Progenitor cell of endocrine pancreas (in vitro differentiated cells): ENCODE results near the gene TBX18. TPM values are rescaled to one million over a fixed set of nuclear protein-coding genes. Genes with fewer than 3 reads are reported as not detected.

Experiments
- DNase-seq: peaks from one replicate; pipeline ENCODE4 v3.0.0; 2021; ENCODE audit warnings: low spot score; ENCODE audit not compliant: unreplicated experiment
- H3K27ac Mint-ChIP-seq: 2 replicates; pipeline ENCODE4 v1.8.0; 2021; ENCODE audit warnings: mild to moderate bottlenecking, moderate library complexity, mixed read lengths
- H3K27me3 Mint-ChIP-seq: 2 replicates; pipeline ENCODE4 v1.8.0; 2021; ENCODE audit warnings: mixed read lengths
- H3K36me3 Mint-ChIP-seq: 2 replicates; pipeline ENCODE4 v1.8.0; 2022; ENCODE audit warnings: mixed read lengths; ENCODE audit not compliant: insufficient read depth
- H3K4me1 Mint-ChIP-seq: 2 replicates; pipeline ENCODE4 v1.8.0; 2021; ENCODE audit warnings: low read depth, mixed read lengths
- H3K4me3 Mint-ChIP-seq: 2 replicates; pipeline ENCODE4 v1.8.0; 2021; ENCODE audit warnings: low read depth, mild to moderate bottlenecking, moderate library complexity, mixed read lengths
- H3K9me3 Mint-ChIP-seq: 2 replicates; pipeline ENCODE4 v1.8.0; 2021; ENCODE audit warnings: low read depth, mixed read lengths
- total RNA-seq: library from RNA; stranded (reverse); gene quantifications from 2 replicates; pipeline ENCODE4 v1.2.1, GENCODE V29; 2021
- TF ChIP-seq, protein P1 (sequence below): fragments of 200-600 bp; sonication (generic); IDR thresholded peaks from one replicate; pipeline ENCODE4 v1.5.0; 2021; ENCODE audit warnings: antibody characterized with exemption, mild to moderate bottlenecking; ENCODE audit not compliant: unreplicated experiment

TBX18 gene
- total RNA-seq, 1 donor from 2014 or later, result 1.3 TPM

DNA sequence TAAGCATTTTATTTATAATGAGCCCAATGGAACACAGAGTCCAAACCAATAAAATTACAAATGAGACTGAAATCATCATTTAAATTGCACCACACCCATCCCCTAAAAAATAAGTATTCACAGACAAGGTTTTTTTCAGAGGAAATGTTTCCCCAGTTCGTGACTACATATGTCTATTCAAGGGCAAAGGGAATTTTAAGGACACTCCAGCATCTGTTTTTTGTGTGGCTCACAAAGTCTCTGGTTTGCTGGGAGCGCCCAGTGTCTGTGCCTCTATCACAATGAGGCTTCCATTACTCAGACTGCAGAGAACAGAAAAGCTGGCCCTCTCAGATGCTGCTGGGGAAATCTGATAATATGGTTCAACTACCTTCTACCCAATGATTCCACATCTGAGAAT, 16.0 kb downstream of the TBX18 start:
- no peak for DNase-seq
- H3K4me1 Mint-ChIP-seq, result no peaks in the 10 kb centered on the region
- H3K9me3 Mint-ChIP-seq, result no peaks in the 10 kb centered on the region
- H3K27ac Mint-ChIP-seq, result no peak overlapping the region
- TF ChIP-seq, protein P1, sequence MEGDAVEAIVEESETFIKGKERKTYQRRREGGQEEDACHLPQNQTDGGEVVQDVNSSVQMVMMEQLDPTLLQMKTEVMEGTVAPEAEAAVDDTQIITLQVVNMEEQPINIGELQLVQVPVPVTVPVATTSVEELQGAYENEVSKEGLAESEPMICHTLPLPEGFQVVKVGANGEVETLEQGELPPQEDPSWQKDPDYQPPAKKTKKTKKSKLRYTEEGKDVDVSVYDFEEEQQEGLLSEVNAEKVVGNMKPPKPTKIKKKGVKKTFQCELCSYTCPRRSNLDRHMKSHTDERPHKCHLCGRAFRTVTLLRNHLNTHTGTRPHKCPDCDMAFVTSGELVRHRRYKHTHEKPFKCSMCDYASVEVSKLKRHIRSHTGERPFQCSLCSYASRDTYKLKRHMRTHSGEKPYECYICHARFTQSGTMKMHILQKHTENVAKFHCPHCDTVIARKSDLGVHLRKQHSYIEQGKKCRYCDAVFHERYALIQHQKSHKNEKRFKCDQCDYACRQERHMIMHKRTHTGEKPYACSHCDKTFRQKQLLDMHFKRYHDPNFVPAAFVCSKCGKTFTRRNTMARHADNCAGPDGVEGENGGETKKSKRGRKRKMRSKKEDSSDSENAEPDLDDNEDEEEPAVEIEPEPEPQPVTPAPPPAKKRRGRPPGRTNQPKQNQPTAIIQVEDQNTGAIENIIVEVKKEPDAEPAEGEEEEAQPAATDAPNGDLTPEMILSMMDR, result no peak
- no peak overlapping the region for H3K4me3 Mint-ChIP-seq
- H3K27me3 Mint-ChIP-seq, result peaks cover 23% of the 10 kb centered on the region
- no peaks in the 10 kb centered on the region for H3K36me3 Mint-ChIP-seq

DNA sequence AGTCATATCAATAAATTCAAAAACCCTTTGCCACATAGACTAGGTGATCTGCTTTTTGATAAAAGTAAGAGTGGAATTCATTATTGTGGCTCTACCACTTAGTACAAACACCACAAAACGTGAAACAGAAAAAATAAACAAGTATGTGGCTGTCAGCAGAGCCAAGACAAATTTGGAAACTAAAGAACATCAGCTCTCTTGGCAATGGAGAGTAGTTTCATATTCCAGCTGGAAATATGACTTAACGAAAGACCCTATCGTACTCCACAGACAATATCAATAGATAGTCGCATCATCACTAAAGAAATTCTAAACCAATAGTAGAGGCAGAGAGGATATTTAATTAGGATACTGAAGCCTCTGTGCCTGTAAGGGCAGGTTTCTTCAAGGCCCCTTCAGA, 20.8 kb downstream of the TBX18 start:
- peaks cover 6% of the 10 kb centered on the region for H3K27me3 Mint-ChIP-seq
- no peak overlapping the region for H3K27ac Mint-ChIP-seq
- no peak overlapping the region for H3K4me3 Mint-ChIP-seq
- no peak for DNase-seq
- TF ChIP-seq, protein P1, result no peak
- no peaks in the 10 kb centered on the region for H3K9me3 Mint-ChIP-seq
- H3K36me3 Mint-ChIP-seq, result no peaks in the 10 kb centered on the region
- H3K4me1 Mint-ChIP-seq, result no peaks in the 10 kb centered on the region

GRCh38 chr6:84740385-84740784, 24.0 kb downstream of the TBX18 start:
- no peaks in the 10 kb centered on the region for H3K9me3 Mint-ChIP-seq
- H3K4me1 Mint-ChIP-seq, result no peaks in the 10 kb centered on the region
- H3K27me3 Mint-ChIP-seq, result peaks cover 10% of the 10 kb centered on the region
- DNase-seq, result no peak
- no peak overlapping the region for H3K4me3 Mint-ChIP-seq
- TF ChIP-seq, protein P1, result no peak
- H3K36me3 Mint-ChIP-seq, result no peaks in the 10 kb centered on the region
- no peak overlapping the region for H3K27ac Mint-ChIP-seq

DNA sequence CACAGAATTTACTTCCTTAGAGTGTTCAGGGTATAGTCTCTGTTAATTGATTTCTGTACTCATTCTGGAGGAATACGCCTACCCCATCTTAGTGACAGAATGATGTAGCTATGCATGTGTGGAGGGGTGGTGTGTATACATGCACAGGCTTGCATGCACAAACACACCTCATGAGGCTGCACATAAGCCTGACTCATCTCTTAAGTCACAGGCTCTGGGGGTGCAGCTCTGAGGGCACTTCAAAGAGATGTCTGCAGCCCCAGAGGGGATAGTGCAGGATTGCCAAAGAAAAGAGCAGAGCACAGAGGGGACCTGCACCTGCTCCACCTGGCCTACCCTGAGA, 24.6 kb downstream of the TBX18 start:
- DNase-seq, result no peak
- H3K27me3 Mint-ChIP-seq, result peaks cover 9% of the 10 kb centered on the region
- no peaks in the 10 kb centered on the region for H3K4me1 Mint-ChIP-seq
- no peak overlapping the region for H3K27ac Mint-ChIP-seq
- TF ChIP-seq, protein P1, result no peak
- no peaks in the 10 kb centered on the region for H3K9me3 Mint-ChIP-seq
- no peak overlapping the region for H3K4me3 Mint-ChIP-seq
- no peaks in the 10 kb centered on the region for H3K36me3 Mint-ChIP-seq

DNA sequence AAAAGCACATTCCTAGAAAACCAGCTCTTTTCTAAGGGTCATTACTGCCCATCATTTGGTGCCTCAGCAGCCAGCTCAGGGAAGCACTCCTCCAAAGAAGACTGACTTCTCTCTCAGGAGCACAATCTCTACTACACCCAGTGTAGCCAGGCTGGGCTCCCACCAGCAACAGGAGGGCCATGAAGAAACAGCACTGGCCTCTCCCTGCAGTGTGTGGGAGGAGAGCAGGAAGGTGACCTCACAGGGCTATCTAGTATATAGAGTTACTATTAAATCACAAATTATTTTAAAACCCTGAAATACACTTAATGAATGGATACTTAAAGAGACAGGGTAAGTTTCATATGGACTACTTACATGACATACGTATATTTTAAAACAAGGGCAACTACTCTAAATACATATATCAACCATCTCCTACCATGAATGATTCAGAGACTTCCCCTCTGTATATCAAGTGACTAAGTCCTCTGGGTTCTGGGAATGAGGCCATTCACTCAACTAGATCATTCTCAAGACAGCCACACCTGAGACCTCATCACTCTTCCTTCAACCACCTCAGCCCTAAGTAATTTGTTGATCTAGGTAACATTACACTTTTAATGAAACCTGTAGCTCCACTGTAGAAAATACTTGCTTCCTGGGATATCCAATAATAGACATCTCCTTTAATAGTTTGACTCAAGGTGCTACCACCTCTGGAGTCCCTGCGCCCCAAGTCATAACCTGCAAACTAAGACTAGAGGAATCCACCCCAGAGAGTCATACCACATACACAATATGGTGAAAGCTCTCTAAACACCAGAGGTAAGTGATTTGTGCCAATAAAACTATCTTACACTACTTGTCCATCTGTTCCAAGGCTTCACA, 25.2 kb downstream of the TBX18 start:
- Mint-ChIP-seq H3K27me3 (peaks cover 7% of the 10 kb centered on the region), H3K4me1 (no peaks in the 10 kb centered on the region), H3K36me3 (no peaks in the 10 kb centered on the region), H3K9me3 (no peaks in the 10 kb centered on the region), H3K4me3 (no peak overlapping the region), H3K27ac (no peak overlapping the region)
- DNase-seq, result no peak
- TF ChIP-seq, protein P1, result no peak
